Esophagus squamous epithelium (tissue), 4 donors: ENCODE measurements around the gene PRRG3.

Experiments used
- CTCF ChIP-seq, 6 experiments: fragments of 450-650 bp in 4 of 6; fragments of 200-600 bp in 2 of 6; sonication (generic) in 2 of 6; IDR thresholded peaks; one replicate each; pipeline ENCODE4 v1.5.1; 2016 to 2019; ENCODE audit warnings: antibody characterized with exemption in 6 of 6, mild to moderate bottlenecking in 4 of 6, moderate library complexity in 4 of 6
- POLR2A ChIP-seq, 4 donors: fragments of 450-650 bp; IDR thresholded peaks; one replicate each; pipeline ENCODE4 v1.6.1; 2017; ENCODE audit warnings: antibody characterized with exemption in 4 of 4, mild to moderate bottlenecking in 4 of 4, moderate library complexity in 3 of 4

GRCh38 chrX:151752847-151753246 is 57.6 kb downstream of the PRRG3 start:
- no peak for TF ChIP-seq CTCF (IDR thresholded peaks at IDR 0.05)
- no peak for TF ChIP-seq POLR2A (IDR thresholded peaks at IDR 0.05)
